Fibroblast of lung (primary cell): ENCODE results near the gene OBSCN.

ENCODE experiments used
- CTCF ChIP-seq, 2 donors: IDR thresholded peaks in 1 of 2; conservative IDR thresholded peaks in 1 of 2; 1 replicate in 1 of 2; 2 replicates in 1 of 2; pipeline ENCODE4 v1.5.1; 2011 to 2012; ENCODE audit warnings: low read length in 2 of 2, control low read depth in 1 of 2, inconsistent platforms in 1 of 2, low read depth in 1 of 2, mild to moderate bottlenecking in 1 of 2
- EZH2 ChIP-seq: IDR thresholded peaks from 2 replicates; pipeline ENCODE4 v1.5.1; 2012; ENCODE audit warnings: low read length, control low read depth, mild to moderate bottlenecking; ENCODE audit errors: missing control alignments

GRCh38 chr1:228362141-228362883, 154.5 kb downstream of the OBSCN start:
- TF ChIP-seq CTCF (conservative IDR thresholded peaks at IDR 0.05 in 1 of 2, IDR thresholded peaks at IDR 0.05 in 1 of 2; ENCODE audit: low read depth in 1 of 2, low read length in 2 of 2) (no peak), EZH2 (no peak)
